ENCODE results near the gene NDUFS5. TPM values are rescaled to one million over a fixed set of nuclear protein-coding genes. Genes with fewer than 3 reads are reported as not detected.
"Not testable (repeated sequence)": the region's sequence is repeated elsewhere in the genome, so short reads cannot be mapped to it uniquely, and the experiment has no call there.

The NDUFS5 gene
- total RNA-seq, 1 donor from 2014 or later: 237 TPM

DNA sequence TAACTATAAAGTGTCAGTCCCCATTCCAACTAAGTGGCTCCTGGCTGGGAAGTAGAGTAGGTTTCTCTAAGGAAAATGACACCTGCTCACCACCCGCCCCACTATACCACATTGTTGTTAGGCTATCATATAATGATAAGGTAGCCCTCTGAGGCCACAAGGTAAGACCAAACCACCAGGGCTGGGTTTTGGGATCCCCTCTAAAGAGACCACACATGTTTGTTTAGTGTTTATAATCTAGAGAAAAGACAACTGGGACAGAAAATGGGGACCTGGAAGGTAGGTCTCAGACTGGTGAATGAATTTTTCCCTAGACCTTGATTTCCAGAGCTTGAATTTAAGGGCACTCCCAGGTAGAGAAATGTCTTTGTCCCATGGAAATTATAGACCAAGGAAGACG is 19.9 kb upstream of the NDUFS5 start:
- no peak overlapping the region for H3K4me3 Mint-ChIP-seq
- TF ChIP-seq, protein P1, sequence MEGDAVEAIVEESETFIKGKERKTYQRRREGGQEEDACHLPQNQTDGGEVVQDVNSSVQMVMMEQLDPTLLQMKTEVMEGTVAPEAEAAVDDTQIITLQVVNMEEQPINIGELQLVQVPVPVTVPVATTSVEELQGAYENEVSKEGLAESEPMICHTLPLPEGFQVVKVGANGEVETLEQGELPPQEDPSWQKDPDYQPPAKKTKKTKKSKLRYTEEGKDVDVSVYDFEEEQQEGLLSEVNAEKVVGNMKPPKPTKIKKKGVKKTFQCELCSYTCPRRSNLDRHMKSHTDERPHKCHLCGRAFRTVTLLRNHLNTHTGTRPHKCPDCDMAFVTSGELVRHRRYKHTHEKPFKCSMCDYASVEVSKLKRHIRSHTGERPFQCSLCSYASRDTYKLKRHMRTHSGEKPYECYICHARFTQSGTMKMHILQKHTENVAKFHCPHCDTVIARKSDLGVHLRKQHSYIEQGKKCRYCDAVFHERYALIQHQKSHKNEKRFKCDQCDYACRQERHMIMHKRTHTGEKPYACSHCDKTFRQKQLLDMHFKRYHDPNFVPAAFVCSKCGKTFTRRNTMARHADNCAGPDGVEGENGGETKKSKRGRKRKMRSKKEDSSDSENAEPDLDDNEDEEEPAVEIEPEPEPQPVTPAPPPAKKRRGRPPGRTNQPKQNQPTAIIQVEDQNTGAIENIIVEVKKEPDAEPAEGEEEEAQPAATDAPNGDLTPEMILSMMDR (conservative IDR thresholded peaks at IDR 0.05): no peak
- no peaks in the 10 kb centered on the region for H3K27me3 Mint-ChIP-seq (ENCODE audit: low read depth)
- no peak overlapping the region for H3K27ac Mint-ChIP-seq (ENCODE audit: unreplicated experiment)
- H3K9me3 Mint-ChIP-seq: no peaks in the 10 kb centered on the region
- H3K36me3 Mint-ChIP-seq (ENCODE audit: low read depth): peaks cover 28% of the 10 kb centered on the region
- no peaks in the 10 kb centered on the region for H3K4me1 Mint-ChIP-seq
- no peak for DNase-seq (ENCODE audit: low read depth, low spot score)

- no peaks in the 10 kb centered on the region for H3K4me1 Mint-ChIP-seq
- TF ChIP-seq, protein P1 (conservative IDR thresholded peaks at IDR 0.05): no peak
- H3K9me3 Mint-ChIP-seq: no peaks in the 10 kb centered on the region
- no peak overlapping the region for H3K27ac Mint-ChIP-seq (ENCODE audit: unreplicated experiment)
- no peak for DNase-seq (ENCODE audit: low read depth, low spot score)
- H3K4me3 Mint-ChIP-seq: no peak overlapping the region
- no peaks in the 10 kb centered on the region for H3K27me3 Mint-ChIP-seq (ENCODE audit: low read depth)
- H3K36me3 Mint-ChIP-seq (ENCODE audit: low read depth): peaks cover 27% of the 10 kb centered on the region
These were observed 19.2 kb upstream of the NDUFS5 start for GRCh38 chr1:39006726-39007645.

DNA sequence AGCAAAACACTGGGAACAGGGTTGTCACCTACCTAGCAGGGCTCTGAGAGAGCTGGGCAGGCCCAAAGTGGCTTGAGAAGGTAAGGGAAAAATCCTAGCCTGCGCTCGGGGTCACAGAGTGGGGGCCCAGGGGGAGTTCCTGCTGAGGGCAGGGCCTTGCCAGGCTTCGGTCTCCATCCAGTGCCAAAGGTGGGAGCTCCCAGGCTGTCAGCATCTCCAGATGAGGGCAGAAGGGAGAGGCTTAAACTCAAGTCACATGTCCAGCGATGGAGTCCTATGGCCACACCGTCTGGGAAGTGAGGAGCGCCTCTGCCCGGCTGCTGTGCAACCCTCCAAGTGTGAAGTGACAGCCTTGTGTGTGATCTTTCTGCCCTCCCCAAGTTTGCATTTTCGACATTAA is 11.2 kb upstream of the NDUFS5 start:
- not testable (repeated sequence) for H3K27ac Mint-ChIP-seq (ENCODE audit: unreplicated experiment); H3K4me1 Mint-ChIP-seq; H3K27me3 Mint-ChIP-seq (ENCODE audit: low read depth); H3K4me3 Mint-ChIP-seq; H3K9me3 Mint-ChIP-seq; DNase-seq (ENCODE audit: low read depth, low spot score)
- peaks cover 11% of the 10 kb centered on the region for H3K36me3 Mint-ChIP-seq (ENCODE audit: low read depth)

DNA sequence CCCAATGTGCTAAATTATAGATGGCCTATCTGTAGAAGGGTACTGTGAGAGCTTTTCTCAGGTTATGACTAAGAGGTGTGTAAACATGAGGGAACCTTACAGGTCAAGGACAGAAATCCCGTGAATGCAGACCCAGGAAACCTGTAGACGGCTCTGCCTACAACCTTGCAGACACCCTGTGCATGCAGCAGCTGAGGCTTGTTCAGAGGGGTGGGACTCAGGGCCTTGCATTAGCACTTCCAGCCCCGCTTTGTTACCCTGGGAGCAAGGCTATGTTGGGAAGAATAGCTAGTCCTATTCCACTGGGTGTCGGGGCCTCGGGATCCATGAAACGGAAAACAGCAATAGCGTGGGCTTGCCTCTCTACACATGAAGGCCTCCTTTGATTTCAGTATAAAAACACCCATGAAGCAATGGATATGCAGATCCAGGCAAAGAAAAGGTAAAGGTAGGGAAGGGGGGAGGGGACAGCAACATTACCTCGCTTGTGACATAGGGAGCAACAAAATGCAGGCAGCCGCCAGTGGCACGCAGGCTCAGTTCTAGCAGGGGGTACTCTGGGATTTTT is 9.5 kb upstream of the NDUFS5 start:
- Mint-ChIP-seq H3K36me3 (ENCODE audit: low read depth) (peaks cover 10% of the 10 kb centered on the region), H3K27ac (ENCODE audit: unreplicated experiment) (no peak overlapping the region)

DNA sequence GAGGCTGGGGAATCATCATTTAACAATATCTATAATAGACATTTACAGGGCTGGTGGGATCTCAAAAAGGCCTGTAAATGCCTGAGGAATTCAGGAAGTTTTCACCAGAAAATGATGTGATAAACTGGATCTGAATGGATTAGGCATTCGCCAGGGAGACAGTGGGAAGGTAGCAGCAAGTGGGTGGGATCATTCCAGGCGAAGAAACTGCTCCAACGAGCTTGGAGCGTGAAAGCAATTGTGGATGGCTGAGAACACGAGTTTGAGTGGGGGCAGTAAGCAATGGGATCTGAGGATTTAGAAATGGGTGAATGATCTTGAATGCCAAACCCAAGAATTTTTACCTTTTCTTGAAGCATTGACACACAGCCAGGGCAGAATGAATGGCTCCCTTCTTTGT is 8.9 kb upstream of the NDUFS5 start:
- no peaks in the 10 kb centered on the region for H3K9me3 Mint-ChIP-seq
- no peak for DNase-seq (ENCODE audit: low read depth, low spot score)
- no peak overlapping the region for H3K4me3 Mint-ChIP-seq
- H3K27ac Mint-ChIP-seq (ENCODE audit: unreplicated experiment): no peak overlapping the region
- H3K36me3 Mint-ChIP-seq (ENCODE audit: low read depth): peaks cover 5% of the 10 kb centered on the region
- TF ChIP-seq, protein P1 (conservative IDR thresholded peaks at IDR 0.05): no peak
- H3K4me1 Mint-ChIP-seq: no peaks in the 10 kb centered on the region
- no peaks in the 10 kb centered on the region for H3K27me3 Mint-ChIP-seq (ENCODE audit: low read depth)

More for the DNA sequence above, 9.5 kb upstream of the NDUFS5 start:
- TF ChIP-seq, protein P1 (conservative IDR thresholded peaks at IDR 0.05): no peak
- DNase-seq (ENCODE audit: low read depth, low spot score): no peak
- no peaks in the 10 kb centered on the region for H3K9me3 Mint-ChIP-seq
- H3K27me3 Mint-ChIP-seq (ENCODE audit: low read depth): no peaks in the 10 kb centered on the region
- H3K4me1 Mint-ChIP-seq: no peaks in the 10 kb centered on the region
- H3K4me3 Mint-ChIP-seq: no peak overlapping the region

GRCh38 chr1:39020494-39020893 is 5.7 kb upstream of the NDUFS5 start:
- H3K9me3 Mint-ChIP-seq; H3K27ac Mint-ChIP-seq (ENCODE audit: unreplicated experiment); H3K4me1 Mint-ChIP-seq: not testable (repeated sequence)

More at GRCh38 chr1:39020494-39020893, 5.7 kb upstream of the NDUFS5 start:
- H3K4me3 Mint-ChIP-seq; H3K36me3 Mint-ChIP-seq (ENCODE audit: low read depth); H3K27me3 Mint-ChIP-seq (ENCODE audit: low read depth); DNase-seq (ENCODE audit: low read depth, low spot score): not testable (repeated sequence)

All from neural crest cell (in vitro differentiated cells).